Epithelial cell of proximal tubule (primary cell): Measurements from ENCODE around the gene TUBB2A. TPM values are rescaled to one million over a fixed set of nuclear protein-coding genes. Genes with fewer than 3 reads are reported as not detected.
A peak's percentile ranks its signal among the peaks of the same experiment; 100 is the strongest.
"Not testable (repeated sequence)": the region's sequence is repeated elsewhere in the genome, so short reads cannot be mapped to it uniquely, and the experiment has no call there.

Source experiments
- DNase-seq: peaks from one replicate; pipeline ENCODE4 v3.0.0-alpha.2; 2011; ENCODE audit warnings: low read depth
- H3K4me3 ChIP-seq: 2 replicates; pipeline ENCODE4 v1.5.1; 2011; ENCODE audit warnings: low read depth, mild to moderate bottlenecking, low read length
- CTCF ChIP-seq: conservative IDR thresholded peaks from 2 replicates; pipeline ENCODE4 v1.5.1; 2012; ENCODE audit warnings: low read depth, mild to moderate bottlenecking, low read length
- total RNA-seq: library from RNA; depleted of rRNA; stranded (reverse); fragments of >200 nt; gene quantifications from 2 replicates; pipeline ENCODE4 v1.2.3, GENCODE V29; 2015

The TUBB2A gene
- total RNA-seq, 1 donor from 2014 or later, result 158 TPM

- DNase-seq, result no peak
- no peak for TF ChIP-seq CTCF
- H3K4me3 ChIP-seq, result no peak overlapping the region
Measured at GRCh38 chr6:3165631-3166534, 8.5 kb upstream of the TUBB2A start.

GRCh38 chr6:3164388-3164787 lies 7.0 kb upstream of the TUBB2A start:
- H3K4me3 ChIP-seq, result no peak overlapping the region
- no peak for DNase-seq
- TF ChIP-seq CTCF, result no peak

DNA sequence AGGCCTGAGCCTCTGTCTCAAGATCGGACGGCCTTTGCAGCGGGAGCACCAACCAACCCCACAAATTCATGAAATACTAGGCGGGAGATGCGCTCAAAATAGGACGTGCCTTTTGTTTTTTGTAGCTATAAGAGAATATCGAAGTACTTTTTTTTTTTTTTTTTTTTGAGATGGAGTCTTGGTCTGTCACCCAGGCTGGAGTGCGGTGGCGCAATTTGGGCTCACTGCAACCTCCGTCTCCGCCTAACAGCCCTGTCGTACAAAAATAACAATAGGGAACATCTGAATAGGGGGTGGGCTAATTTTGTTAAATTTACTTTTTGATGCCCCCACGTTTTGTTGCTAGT lies 5.9 kb upstream of the TUBB2A start:
- TF ChIP-seq CTCF, result no peak
- no peak for DNase-seq
- H3K4me3 ChIP-seq, result peak overlapping the region; percentile 77

- peak overlapping the region; percentile 77 for H3K4me3 ChIP-seq
- no peak for DNase-seq
Measured at GRCh38 chr6:3162565-3163247, 5.4 kb upstream of the TUBB2A start.

GRCh38 chr6:3162067-3162497 lies 4.7 kb upstream of the TUBB2A start:
- DNase-seq, result no peak
- peak overlapping the region; percentile 77 for H3K4me3 ChIP-seq
- no peak for TF ChIP-seq CTCF

More at GRCh38 chr6:3162565-3163247, 5.4 kb upstream of the TUBB2A start:
- no peak for TF ChIP-seq CTCF

- TF ChIP-seq CTCF, result no peak
- H3K4me3 ChIP-seq, result no peak overlapping the region
- DNase-seq, result no peak
Measured at GRCh38 chr6:3159805-3160781, 2.7 kb upstream of the TUBB2A start.

DNA sequence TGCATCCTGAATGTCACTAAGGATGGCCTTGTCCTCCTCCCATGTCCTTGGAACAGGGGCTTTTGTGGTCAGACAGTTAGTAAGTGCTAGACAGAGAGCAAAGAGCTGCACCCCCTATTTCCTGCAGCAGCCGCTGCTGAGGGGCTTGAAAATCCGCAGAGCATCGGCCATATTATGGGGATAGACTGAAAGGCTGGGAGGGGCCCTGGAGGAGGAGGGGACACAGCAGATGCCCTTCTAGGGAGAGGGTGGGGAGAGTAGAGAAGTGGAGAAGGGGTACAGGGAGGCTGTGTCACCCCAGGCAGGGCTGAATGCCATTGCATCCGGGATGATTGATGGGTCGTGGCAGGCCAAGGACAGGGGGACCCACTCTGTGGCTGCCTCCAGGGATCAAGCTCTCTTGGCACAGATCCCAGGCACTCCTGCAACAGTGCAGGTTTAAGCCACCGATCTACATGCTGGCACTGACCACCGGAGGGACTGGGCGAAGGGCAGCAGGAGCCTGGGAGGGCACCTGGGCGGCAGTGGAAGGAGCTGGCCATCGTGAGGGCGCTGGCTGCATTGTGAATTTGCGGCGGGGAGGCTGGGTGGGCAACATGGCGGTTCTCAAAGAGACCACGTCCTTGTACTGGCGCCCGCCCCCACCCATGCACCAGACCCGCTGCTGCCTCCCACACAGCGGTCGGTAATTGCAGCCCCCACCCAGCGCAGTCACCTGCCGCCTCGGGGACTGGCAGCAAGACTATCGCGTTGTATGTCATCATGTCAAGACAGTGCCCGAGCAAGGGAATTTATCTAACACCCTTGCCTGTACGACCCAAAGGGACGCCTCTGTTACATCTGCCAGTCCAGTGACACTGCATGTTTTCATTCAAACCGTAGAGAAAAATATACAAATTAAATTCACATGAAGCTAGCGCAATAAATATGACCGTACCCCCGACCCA lies 887 bp downstream of the TUBB2A start:
- H3K4me3 ChIP-seq, result peak overlapping the region; percentile 78
- not testable (repeated sequence) for DNase-seq

DNA sequence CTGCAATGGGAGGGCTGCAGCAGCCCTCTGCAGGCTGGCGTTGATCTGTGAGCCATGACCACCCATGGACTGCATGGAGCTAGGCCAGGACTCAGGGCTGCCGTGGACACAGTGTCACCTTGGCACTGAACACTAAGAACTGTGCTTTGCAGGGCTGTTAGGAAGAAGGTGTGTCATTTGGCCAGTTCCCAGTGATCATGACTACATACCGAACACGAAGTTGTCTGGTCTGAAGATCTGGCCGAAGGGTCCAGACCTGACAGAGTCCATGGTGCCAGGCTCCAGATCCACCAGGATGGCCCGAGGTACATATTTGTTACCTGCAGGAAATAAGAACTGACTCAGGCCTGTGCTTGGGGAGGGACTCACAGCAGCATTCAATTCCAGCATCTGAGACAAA lies 1.9 kb downstream of the TUBB2A start:
- not testable (repeated sequence) for H3K4me3 ChIP-seq, DNase-seq
